Peyer's patch (tissue), 4 donors: ENCODE data around the gene CNTF.

Experiments
- POLR2A ChIP-seq, 2 donors: fragments of 450-650 bp; IDR thresholded peaks; one replicate each; pipeline ENCODE4 v1.5.1; 2017; ENCODE audit warnings: antibody characterized with exemption in 2 of 2, mild to moderate bottlenecking in 2 of 2, moderate library complexity in 2 of 2
- TF ChIP-seq, protein P1 (sequence below), 6 experiments: fragments of 450-650 bp in 4 of 6; fragments of 200-600 bp in 2 of 6; sonication (generic) in 1 of 6; IDR thresholded peaks; one replicate each; pipeline ENCODE4 v1.5.1; 2017 to 2019; ENCODE audit warnings: antibody characterized with exemption in 6 of 6, mild to moderate bottlenecking in 3 of 6, moderate library complexity in 1 of 6

DNA sequence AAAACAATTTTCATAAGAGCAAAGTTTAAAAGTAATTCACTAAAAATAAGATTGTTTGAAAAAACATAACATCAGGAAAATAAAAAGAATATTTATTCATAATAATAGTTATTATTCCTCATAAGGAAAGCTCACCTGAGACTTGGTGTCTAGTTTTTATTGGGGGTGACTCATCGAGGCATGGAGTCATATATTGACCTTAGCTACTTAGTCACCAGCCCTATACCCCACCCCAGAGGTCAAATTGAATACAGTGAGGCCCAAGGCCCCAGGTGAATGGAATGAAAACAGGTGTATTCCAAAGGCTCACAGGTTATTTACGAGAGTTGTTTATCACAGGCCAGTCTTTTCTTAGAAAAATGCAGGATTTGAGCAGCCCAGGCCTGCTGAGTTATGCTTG is 36.9 kb downstream of the CNTF start:
- TF ChIP-seq, protein P1, sequence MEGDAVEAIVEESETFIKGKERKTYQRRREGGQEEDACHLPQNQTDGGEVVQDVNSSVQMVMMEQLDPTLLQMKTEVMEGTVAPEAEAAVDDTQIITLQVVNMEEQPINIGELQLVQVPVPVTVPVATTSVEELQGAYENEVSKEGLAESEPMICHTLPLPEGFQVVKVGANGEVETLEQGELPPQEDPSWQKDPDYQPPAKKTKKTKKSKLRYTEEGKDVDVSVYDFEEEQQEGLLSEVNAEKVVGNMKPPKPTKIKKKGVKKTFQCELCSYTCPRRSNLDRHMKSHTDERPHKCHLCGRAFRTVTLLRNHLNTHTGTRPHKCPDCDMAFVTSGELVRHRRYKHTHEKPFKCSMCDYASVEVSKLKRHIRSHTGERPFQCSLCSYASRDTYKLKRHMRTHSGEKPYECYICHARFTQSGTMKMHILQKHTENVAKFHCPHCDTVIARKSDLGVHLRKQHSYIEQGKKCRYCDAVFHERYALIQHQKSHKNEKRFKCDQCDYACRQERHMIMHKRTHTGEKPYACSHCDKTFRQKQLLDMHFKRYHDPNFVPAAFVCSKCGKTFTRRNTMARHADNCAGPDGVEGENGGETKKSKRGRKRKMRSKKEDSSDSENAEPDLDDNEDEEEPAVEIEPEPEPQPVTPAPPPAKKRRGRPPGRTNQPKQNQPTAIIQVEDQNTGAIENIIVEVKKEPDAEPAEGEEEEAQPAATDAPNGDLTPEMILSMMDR (IDR thresholded peaks at IDR 0.05), result no peak
- no peak for TF ChIP-seq POLR2A (IDR thresholded peaks at IDR 0.05)
